ENCODE data around the gene S100A14. TPM values are rescaled to one million over a fixed set of nuclear protein-coding genes. Genes with fewer than 3 reads are reported as not detected.

S100A14 gene
- total and polyA plus RNA-seq, 2 of the 4 experiments (the other 2 are of a cell fraction) = 0.10 TPM; not detected in 1

- H4K20me1 ChIP-seq (ENCODE audit: insufficient read depth, low read length) = peaks cover 11% of the 10 kb centered on the region; the same call in 1 of the 2 replicates
- dilution Hi-C loops (cut with HindIII; ENCODE audit: low sequenced_read_pairs, unreplicated experiment) (no loop called here), in situ Hi-C loops (cut with MboI; ENCODE audit: low sequenced_read_pairs) (no loop called here), intact Hi-C loops (cut with micrococcal nuclease) (no loop called here)
- TF ChIP-seq CEBPB (IDR thresholded peaks at IDR 0.05; ENCODE audit: low read depth, low read length) (peak; percentile 71), RFX5 (IDR thresholded peaks at IDR 0.05; ENCODE audit: low read depth, low read length) (no peak)
- H2AK9ac ChIP-seq (replicated peaks; ENCODE audit: low read depth, low read length, poor library complexity) = peak overlapping the region; percentile 34
- ChIA-PET CTCF (interaction anchor here (0.7 to 0.9 kb wide), 2 partner anchors 16 to 17 kb away, joined by 3 to 4 read pairs; partner anchors contain the start of gene S100A13), POLR2A (ENCODE audit: unreplicated experiment) (interaction anchor here (1.1 to 1.3 kb wide), 2 partner anchors 17 to 23 kb away, joined by 3 read pairs; partner anchors contain the start of genes CHTOP and S100A13)
- no TSS peak for BruUV-seq (replicated peaks)
- peak overlapping the region; percentile 93 for H3K14ac ChIP-seq (replicated peaks; ENCODE audit: low read depth, low read length)
- H3K4me3 ChIP-seq (ENCODE audit: insufficient read depth, low read depth, low read length) = no peak overlapping the region
- no peak overlapping the region for H3K18ac ChIP-seq (ENCODE audit: low read depth, low read length)
- H2BK15ac ChIP-seq (ENCODE audit: low read depth, low read length) = no peak overlapping the region
- no peak for ATAC-seq (ENCODE audit: low read depth)
- no peaks in the 10 kb centered on the region for H3K9me3 ChIP-seq (ENCODE audit: control insufficient read depth, insufficient read depth, low read length)
- peak overlapping the region; percentile 44; the same call in 1 of the 2 replicates for H3K27ac ChIP-seq (ENCODE audit: insufficient read depth, low read length)
- no peak overlapping the region for H3K56ac ChIP-seq (ENCODE audit: extremely low read depth, insufficient read depth, low read length)
- H2BK120ac ChIP-seq (ENCODE audit: low read depth, low read length) = 0 out of 2 replicates have a peak overlapping the region, but pooled peaks have one; percentile 25
- peak overlapping the region; percentile 93; the same call in 1 of the 2 replicates for H3K23ac ChIP-seq (ENCODE audit: low read depth, low read length)
- H2BK20ac ChIP-seq (ENCODE audit: low read depth, low read length) = peak overlapping the region; percentile 21; the same call in 1 of the 2 replicates
- H2AFZ ChIP-seq (replicated peaks; ENCODE audit: low read length, poor library complexity) = no peak overlapping the region
- H2BK5ac ChIP-seq (ENCODE audit: low read depth, low read length, poor library complexity, severe bottlenecking) = peak overlapping the region; percentile 91
- peak overlapping the region in 1 of 2 experiments; percentile 48; a peak in 2 of 4 replicates for H4K8ac ChIP-seq (ENCODE audit: low read depth in 2 of 2, low read length in 2 of 2)
- H3K79me1 ChIP-seq (ENCODE audit: low read depth in 1 of 2, low read length in 2 of 2) = peaks cover 15 to 66% of the 10 kb centered on the region in 2 experiments
- no peak overlapping the region for H3K9ac ChIP-seq (ENCODE audit: low read depth, low read length)
- no peak for DNase-seq
- peaks cover 42% of the 10 kb centered on the region for H3K4me1 ChIP-seq (ENCODE audit: control insufficient read depth, insufficient read depth, low read length)
- peaks cover 17% of the 10 kb centered on the region for H3K9me1 ChIP-seq (ENCODE audit: insufficient read depth, low read length)
- no peaks in the 10 kb centered on the region for H3K27me3 ChIP-seq (ENCODE audit: control insufficient read depth, insufficient read depth, low read length)
- no peak overlapping the region for H4K91ac ChIP-seq (ENCODE audit: insufficient read depth, low read depth, low read length)
- peak overlapping the region; percentile 87; the same call in 1 of the 2 replicates for H3K4ac ChIP-seq (ENCODE audit: low read depth, low read length)
- no peak overlapping the region for H4K5ac ChIP-seq (ENCODE audit: low read depth, low read length)
- WGBS, 2 experiments (ENCODE audit: extremely low coverage in 2 of 2, insufficient read length in 1 of 2) = no CpG with 5 or more reads among the region's 7 CpGs
- H2AK5ac ChIP-seq (ENCODE audit: low read depth, low read length) = peak overlapping the region; percentile 91
- H3K4me2 ChIP-seq (ENCODE audit: low read depth, low read length) = peak overlapping the region; percentile 94
- peaks cover 20% of the 10 kb centered on the region for H3K36me3 ChIP-seq (ENCODE audit: control insufficient read depth, insufficient read depth, low read length)
Observed at GRCh38 chr1:153610811-153611301, 5.3 kb downstream of the S100A14 start.
